A549 treated with dexamethasone at 1 μM for 4 hours (cell line): Measurements from ENCODE around the gene TDRD15. TPM values are rescaled to one million over a fixed set of nuclear protein-coding genes. Genes with fewer than 3 reads are reported as not detected.

Source experiments
- total RNA-seq: library from RNA; stranded (reverse); fragments of 200-300 nt; extraction: Qiagen RNA extraction; gene quantifications from 5 replicates; pipeline ENCODE4 v1.2.3, GENCODE V29; 2022

The TDRD15 gene
- total RNA-seq, result not detected in 5 replicates

DNA sequence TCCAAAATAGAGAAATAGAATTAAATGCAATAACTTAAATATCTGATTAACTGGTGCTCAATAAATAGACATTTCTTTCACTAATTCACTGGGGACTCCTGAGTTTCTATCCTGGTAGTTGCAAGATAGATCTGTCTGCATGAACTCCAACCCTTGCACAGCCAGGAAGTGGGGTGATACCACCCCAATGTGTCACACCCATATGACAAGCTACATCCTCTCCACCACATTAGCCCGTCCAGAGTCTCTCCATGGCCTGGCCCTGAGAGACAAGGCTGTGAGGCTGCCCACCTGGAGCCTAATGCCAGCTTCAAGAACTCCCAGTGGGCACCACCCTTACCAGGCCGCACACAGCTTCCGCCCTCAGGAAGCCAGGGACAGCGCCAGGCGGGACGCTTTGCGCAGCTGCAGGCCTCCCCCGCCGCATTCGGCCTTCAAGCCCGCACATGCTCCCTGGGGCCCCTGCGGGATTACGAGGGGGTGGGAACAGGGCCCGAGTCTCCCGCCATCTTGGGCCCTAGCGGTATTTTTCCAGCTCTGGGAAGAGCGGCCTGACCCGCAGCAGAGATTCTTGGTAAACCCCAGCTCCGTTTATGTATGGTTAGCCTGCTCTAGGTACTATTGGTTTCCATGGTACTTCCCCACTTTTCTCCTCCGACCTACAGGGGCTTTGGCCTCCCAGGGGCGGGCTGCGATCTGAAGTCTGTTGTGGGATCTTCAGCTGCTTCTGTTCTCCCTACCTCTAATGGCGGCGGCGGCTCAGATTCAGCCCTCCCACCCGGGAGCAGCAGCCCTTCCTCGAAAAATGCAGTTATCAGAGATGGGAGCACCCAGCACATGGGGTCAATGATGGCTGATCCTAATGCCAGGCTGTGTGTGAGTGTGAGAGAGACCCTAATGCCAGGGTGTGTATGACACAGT is at the start of gene TDRD15:
Gene TDRD15 (plus strand): TSS at position 496 of the 921 bp plus-strand sequence. CDS start 13,500 bp downstream, outside the sequence.

Other genes starting within 250 kb of the TDRD15 start
- 0.01 to 0.02 TPM (median 0.01 TPM) in 3 of 5 replicates, not detected in the others for gene APOB, start 79.9 kb upstream of the TDRD15 start, total RNA-seq